ENCODE measurements around the gene ERC2. TPM values are rescaled to one million over a fixed set of nuclear protein-coding genes. Genes with fewer than 3 reads are reported as not detected.

Gene ERC2
- total and polyA plus RNA-seq, 2 donors (not counting 3 experiments of a cell fraction or from before 2014, with no cell fraction given), result 5.6 to 15.5 TPM

DNA sequence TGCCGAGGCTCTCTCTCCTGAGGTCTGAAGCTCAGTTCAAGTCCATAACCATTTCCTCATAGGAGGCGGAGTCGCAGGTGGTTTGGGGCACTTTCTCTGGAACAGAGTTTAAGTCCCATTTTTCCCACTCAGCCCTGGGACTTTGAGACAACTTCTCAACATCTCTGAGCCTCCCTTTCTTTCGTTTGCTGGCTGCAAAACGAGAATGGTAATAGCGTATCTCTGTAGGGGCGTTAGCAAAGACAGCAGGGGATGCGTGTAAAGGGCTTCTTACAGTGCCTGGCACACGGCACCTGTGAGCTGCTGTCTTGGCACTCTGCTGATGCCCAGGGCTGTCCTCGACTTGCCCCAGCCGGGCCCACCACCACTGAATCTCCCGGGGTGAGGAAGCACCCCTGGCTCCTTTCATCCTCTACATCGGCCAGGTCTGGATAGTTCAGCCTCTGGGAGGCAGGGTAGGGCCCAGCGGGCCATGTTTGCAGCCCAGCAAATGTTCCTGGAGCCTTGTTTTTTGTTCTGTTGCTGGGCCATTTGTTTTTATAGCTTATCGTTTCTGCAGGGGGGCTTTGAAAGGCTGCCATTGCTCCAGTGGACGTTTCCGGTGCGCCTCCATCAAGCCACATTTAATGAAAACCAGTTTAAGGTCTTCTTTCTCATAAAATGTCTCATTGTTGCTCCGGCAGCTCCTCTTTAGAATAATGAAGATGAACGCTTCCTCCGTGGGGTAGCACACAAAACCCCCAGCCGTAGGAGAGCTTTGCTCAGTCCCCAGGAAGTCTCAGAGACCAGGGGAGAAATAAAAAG, 921.2 kb downstream of the ERC2 start:
- Histone ChIP-seq H3K4me2 (ENCODE audit: insufficient read depth, low read length) (no peak overlapping the region), H3K9me3 (replicated peaks; ENCODE audit: control insufficient read depth, insufficient read depth, low read length) (no peaks in the 10 kb centered on the region), H2AFZ (ENCODE audit: low read depth, low read length) (no peak overlapping the region), H3K4me1 (ENCODE audit: control insufficient read depth, extremely low read depth, insufficient read depth, low read length) (no peaks in the 10 kb centered on the region), H3K27ac (ENCODE audit: insufficient read depth, low read depth, low read length) (no peak overlapping the region), H3K79me2 (ENCODE audit: control insufficient read depth, insufficient read depth, low read length) (no peaks in the 10 kb centered on the region), H3K4me3 (replicated peaks in 1 of 3; ENCODE audit: insufficient read depth in 1 of 3, low read depth in 1 of 3, low read length in 3 of 3) (no peak overlapping the region), H3K36me3 (ENCODE audit: control insufficient read depth in 2 of 2, extremely low read depth in 1 of 2, insufficient read depth in 2 of 2, low read length in 2 of 2) (no peaks in the 10 kb centered on the region), H3K9me1 (replicated peaks; ENCODE audit: control insufficient read depth, extremely low read depth, insufficient read depth, low read length) (no peaks in the 10 kb centered on the region), H3K9ac (replicated peaks; ENCODE audit: extremely low read depth, insufficient read depth, low read length) (no peak overlapping the region), H4K20me1 (replicated peaks; ENCODE audit: control insufficient read depth, extremely low read depth, insufficient read depth, low read length) (no peaks in the 10 kb centered on the region), H3K27me3 (ENCODE audit: control insufficient read depth in 2 of 2, insufficient read depth in 2 of 2, low read length in 2 of 2) (no peaks in the 10 kb centered on the region)
- FAIRE-seq (no peak), DNase-seq (ENCODE audit: low read depth, low spot score) (no peak)
- intact Hi-C loops (cut with micrococcal nuclease), result no loop called here
- TF ChIP-seq, protein P1, sequence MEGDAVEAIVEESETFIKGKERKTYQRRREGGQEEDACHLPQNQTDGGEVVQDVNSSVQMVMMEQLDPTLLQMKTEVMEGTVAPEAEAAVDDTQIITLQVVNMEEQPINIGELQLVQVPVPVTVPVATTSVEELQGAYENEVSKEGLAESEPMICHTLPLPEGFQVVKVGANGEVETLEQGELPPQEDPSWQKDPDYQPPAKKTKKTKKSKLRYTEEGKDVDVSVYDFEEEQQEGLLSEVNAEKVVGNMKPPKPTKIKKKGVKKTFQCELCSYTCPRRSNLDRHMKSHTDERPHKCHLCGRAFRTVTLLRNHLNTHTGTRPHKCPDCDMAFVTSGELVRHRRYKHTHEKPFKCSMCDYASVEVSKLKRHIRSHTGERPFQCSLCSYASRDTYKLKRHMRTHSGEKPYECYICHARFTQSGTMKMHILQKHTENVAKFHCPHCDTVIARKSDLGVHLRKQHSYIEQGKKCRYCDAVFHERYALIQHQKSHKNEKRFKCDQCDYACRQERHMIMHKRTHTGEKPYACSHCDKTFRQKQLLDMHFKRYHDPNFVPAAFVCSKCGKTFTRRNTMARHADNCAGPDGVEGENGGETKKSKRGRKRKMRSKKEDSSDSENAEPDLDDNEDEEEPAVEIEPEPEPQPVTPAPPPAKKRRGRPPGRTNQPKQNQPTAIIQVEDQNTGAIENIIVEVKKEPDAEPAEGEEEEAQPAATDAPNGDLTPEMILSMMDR (IDR thresholded peaks at IDR 0.05; ENCODE audit: extremely low read depth in 1 of 2, insufficient read depth in 1 of 2, low read depth in 1 of 2, low read length in 2 of 2), result no peak
- TF ChIP-seq MYC (IDR thresholded peaks at IDR 0.05; ENCODE audit: low read depth, low read length) (no peak), FOS (IDR thresholded peaks at IDR 0.05; ENCODE audit: borderline replicate concordance, insufficient read depth, low read length) (no peak), EZH2 (IDR thresholded peaks at IDR 0.05; ENCODE audit: borderline replicate concordance, low read depth, low read length, severe bottlenecking) (no peak), POLR2A (IDR thresholded peaks at IDR 0.05; ENCODE audit: low read depth, low read length) (no peak), GATA2 (IDR thresholded peaks at IDR 0.05; ENCODE audit: insufficient read depth, insufficient read length, low read depth, low read length) (no peak), JUN (IDR thresholded peaks at IDR 0.05; ENCODE audit: borderline replicate concordance, insufficient read depth, insufficient read length, low read depth) (no peak), POLR2AphosphoS5 (IDR thresholded peaks at IDR 0.05; ENCODE audit: insufficient read depth, low read depth, low read length) (no peak)
- TF ChIP-seq, protein P2, sequence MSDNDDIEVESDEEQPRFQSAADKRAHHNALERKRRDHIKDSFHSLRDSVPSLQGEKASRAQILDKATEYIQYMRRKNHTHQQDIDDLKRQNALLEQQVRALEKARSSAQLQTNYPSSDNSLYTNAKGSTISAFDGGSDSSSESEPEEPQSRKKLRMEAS (IDR thresholded peaks at IDR 0.05; ENCODE audit: insufficient read depth, insufficient read length), result no peak
- no TSS peak for BruUV-seq (replicated peaks)
- ChIA-PET POLR2A (no interaction called here), CTCF (no interaction called here)
- dilution Hi-C loops (cut with MboI; ENCODE audit: extremely low pct_ligation_motif_present, low sequenced_read_pairs), result no loop called here
